HG02610 (cell line): ENCODE results near the gene S100A8.
"Not testable (repeated sequence)": the region's sequence is repeated elsewhere in the genome, so short reads cannot be mapped to it uniquely, and the experiment has no call there.

ENCODE experiments used
- ATAC-seq: cut with Tn5 transposase; IDR thresholded peaks from one replicate; pipeline ENCODE4 v1.9.1; 2021; ENCODE audit warnings: mild to moderate bottlenecking, moderate library complexity; ENCODE audit not compliant: unreplicated experiment

S100A8 gene

DNA sequence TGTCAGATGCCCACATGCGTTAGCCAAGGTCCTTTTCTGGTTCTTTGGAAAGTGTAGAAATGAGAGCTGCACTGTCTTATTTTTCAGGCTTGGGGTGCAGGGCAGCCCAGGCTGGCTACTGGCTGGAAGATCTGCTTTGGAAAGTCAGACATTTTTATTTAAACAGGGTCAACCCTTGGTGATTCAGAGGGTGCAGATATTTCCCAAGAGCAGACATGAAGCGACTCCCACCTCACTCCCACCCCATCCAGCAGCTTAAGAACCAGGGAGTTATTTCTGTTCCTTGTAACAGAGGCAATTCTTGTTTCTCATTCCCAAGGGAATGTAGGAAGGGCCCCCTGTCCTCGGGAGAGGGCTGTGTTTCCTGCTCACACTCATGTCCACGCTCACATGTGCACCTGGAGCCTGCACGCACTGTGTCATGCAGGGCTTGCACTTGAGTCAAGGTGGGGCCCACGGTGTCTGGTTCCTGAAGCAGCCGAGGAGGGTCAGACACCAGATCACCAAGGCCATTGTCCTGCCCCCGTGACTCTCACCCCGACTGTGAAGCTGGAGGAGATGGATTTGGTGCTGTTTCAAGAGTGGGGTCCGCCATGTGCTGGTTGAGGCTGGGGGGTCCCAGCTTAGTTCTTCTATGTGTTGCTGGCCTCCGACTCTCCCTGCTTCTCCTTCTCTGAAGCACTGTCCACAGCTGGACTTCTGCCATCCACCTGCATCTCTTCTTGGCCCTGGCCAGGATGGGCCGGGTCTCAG lies 26.4 kb upstream of the S100A8 start:
- ATAC-seq, result no peak

DNA sequence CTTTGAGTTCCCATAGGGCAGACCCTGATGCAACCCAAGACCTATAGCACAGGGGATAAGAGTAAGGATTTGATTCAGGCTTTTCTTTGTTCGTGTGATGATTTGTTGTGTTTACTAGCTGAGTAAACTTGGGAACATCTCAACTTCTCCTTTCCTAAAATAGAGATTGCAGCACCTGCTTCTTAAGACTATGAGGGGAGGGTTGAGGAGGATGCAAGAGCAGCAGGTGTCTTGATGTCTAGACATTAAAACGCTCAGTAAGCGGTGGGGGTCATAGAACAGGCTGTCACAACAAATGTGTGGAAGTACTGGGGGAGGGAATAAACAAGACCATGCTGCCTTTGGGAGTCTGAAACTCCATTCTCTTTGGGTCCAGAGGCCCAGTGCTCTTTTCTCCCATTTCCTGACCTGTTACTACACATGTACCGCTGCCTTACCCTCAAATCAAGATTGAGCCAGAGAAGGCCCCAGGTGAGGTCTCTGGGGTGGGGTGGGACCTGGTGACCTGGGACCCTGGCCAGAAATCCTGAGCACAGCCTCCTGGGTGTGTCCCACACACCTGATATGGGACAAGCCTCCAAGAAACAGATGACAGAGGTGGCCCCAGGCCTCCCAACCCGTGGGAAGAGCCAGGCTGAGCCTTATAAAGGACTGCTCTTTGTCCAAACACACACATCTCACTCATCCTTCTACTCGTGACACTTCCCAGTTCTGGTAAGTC lies 25.1 kb upstream of the S100A8 start, which contains the start of gene S100A7A:
TSS of gene S100A7A (plus strand) at position 671 of the 721 bp plus-strand sequence. CDS start 1,563 bp downstream, outside the sequence.
- no peak for ATAC-seq

DNA sequence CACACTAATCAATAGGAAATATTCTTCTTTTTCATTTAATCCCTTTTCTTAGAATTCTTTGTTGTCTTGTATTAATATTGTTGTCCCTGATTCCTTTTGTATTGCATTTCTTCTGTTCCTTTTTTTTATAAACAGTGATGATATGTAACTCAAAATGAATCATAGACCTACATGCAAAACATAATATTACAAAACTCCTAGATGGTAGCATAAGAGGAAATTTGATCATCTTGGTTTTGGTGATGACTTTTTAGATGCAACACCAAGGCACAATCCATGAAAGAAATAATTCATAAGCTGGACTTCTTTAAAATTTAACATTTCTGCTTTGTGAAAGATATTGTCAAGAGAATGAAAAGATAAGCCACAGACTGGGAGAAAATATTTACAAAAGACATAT lies 23.1 kb upstream of the S100A8 start:
- not testable (repeated sequence) for ATAC-seq

DNA sequence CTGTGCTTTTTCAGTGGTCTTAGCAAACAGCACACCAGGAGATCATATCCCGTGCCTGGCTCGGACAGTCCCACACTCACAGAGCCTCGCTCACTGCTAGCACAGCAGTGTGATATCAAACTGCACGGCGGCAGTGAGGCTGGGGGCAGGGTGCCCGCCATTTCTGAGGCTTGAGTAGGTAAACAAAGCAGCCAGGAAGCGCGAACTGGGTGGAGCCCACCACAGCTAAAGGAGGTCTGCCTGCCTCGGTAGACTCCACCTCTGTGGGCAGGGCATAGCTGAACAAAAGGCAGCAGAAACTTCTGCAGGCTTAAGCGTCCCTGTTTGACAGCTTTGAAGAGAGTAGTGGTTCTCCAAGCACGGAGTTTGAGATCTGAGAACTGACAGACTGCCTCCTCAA lies 16.4 kb upstream of the S100A8 start:
- ATAC-seq, result not testable (repeated sequence)

DNA sequence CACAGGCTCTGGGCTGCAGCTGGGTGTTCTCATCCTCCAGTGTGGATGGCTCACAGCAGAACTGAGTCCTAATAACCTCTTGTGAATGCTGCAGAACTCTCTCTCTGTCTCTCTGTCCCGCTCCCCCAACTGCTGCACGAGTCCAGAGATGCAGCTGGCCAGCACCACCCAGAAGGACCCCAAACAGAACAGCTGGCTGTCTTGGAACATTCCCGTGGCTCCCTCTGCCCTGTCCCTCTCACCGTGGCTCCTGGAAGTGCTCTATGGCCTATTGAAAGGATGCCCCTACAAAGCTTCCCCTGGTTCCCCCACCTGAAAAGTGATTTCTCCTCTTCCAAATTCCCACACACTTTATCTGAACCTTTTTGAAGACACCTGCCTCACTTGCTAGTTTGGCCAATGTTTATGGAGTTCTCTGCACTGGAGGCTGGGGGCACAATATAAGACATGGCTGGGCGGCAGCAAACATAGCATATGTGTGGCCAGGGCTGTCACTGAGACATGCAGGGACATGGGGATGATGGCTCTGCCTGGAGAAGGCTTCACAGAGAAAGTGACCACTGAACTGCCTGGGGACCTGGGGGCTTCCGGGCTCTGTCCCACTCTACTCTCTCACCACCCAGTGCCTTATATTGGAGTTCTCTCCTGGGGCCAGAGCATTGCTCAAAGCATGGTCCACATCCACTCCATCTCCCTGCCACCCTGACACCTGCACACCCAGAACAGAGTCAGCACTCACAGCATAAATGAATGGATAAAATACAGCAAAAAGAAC lies 15.1 kb upstream of the S100A8 start:
- ATAC-seq, result not testable (repeated sequence)

DNA sequence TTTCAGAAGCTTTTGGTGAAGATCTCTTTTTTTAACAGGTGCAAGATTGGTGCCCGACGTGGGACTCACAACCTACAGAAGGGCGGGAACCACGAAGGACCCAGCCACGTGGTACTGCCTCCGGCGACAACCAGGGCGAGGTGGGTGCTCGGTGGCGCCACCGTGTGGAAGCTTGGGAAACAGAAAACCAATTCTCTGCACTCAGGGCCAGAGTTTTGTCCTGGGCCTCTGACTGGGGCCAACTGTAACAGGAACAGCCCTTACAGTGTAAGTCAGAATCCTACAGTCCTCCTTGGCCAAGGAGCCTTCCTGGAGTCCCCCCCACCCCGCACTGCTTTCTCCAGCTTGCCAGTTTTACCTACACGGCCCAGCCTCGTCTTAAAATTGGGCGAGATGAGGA lies 13.9 kb upstream of the S100A8 start:
- no peak for ATAC-seq

DNA sequence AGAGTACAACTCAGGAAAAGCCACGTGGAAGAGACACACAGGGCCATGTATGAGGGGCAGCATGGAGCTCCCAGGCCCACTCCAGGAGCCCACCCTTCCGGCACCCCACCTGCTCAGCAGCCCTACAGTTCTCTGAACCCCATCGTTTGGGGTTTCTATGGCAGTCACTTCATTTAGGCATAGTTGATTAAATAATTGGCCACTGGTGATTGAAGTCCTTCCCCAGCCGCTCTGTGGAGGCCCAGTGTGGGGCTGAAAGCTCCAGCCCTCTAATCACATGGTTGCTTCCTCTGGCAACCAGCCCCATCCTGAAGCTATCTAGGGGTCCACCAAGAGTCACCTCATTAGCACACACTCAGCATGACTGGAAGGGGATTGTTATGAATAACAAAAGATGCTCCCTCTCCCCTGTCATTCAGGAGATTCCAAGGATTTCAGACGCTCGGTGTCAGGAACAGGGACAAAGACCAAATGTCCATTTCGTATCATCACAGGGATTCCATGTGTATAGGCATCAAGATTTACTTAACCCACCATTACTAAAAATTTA lies 13.3 kb upstream of the S100A8 start:
- no peak for ATAC-seq

DNA sequence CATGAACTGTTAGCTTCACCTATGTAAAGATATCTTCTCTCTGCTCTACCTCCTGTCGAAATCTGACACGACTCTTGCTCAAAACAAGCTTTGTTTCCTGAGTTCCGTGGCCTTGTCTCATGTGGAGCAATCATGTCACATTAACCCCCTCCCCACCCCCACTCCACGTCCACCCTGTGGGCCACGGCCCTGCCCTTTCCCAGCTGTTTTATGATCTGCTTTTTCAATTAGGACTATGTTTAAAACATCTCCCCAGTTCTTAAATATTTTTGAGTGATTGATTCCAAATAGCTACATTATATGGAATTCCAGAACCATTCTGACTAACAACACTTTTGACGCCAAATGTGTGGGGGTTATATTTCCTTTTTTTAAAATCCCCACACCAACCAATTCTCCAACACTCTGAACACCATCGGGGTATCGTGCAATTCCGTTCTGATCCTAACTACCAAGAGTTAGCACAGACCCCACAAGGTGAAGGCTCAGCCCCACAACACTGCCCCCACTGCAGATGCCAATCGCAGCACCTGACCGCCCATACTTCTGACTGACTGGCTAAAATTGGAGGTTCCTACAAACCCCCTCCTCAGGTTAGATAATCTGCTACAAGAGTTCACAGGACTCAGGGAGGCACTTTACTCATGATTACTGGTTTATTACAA lies 12.7 kb upstream of the S100A8 start:
- no peak for ATAC-seq

DNA sequence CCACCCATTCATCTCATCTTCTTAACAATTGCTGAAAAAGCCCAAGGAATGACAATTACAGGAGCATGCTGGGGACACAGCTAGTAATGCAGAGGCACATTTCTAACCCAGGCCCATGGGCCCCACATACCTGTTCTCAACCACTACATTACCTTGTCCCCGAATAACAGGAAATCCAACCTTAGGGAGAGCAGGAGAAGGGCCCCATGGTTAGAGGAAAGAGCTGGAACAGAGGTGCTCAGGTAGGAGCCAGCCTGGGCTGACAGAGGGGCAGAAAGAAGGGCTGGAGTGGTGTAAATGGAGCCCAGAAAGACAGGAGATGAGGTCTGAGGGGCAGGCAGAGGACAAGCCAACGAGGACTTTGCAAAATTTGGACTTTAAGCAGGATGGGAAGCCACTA lies 11.4 kb upstream of the S100A8 start:
- no peak for ATAC-seq

DNA sequence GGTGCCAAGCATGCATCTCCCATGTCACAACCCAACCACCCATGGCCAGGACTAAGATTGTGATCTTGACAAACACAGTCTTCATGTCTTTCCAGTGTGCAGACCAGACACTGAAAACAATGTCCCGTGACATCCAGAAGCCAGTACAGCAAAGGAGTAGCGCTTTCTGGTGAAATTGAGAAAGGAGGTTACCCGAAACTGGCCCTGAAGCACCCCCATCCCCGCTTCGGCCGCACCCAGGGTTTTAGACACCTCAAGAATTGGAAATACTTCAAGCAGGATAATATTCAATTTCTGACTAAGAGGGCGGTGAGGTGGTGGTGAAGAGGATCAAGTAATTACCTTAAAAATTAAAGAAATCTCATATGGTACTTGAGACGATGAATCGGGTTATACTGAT lies 10.6 kb upstream of the S100A8 start:
- ATAC-seq, result no peak

DNA sequence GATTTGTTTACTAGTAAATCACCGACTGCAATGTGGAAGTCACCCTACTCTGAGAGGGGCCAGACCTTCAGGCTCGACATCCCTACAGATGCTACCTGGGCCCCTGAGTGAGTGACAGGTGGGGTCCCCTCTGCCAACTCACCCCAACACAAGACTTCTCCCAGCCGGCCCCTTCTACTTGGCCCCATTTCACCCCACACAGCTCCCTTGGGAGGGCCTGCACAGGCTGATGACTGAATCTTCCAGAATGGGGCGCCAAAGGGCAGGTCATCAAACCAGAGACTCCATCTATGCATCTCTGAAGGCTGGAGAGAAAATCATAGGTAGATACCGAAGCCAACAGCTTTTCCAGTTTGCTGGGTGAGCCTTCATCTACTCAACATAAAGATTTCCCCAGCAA lies 9.4 kb upstream of the S100A8 start:
- no peak for ATAC-seq

DNA sequence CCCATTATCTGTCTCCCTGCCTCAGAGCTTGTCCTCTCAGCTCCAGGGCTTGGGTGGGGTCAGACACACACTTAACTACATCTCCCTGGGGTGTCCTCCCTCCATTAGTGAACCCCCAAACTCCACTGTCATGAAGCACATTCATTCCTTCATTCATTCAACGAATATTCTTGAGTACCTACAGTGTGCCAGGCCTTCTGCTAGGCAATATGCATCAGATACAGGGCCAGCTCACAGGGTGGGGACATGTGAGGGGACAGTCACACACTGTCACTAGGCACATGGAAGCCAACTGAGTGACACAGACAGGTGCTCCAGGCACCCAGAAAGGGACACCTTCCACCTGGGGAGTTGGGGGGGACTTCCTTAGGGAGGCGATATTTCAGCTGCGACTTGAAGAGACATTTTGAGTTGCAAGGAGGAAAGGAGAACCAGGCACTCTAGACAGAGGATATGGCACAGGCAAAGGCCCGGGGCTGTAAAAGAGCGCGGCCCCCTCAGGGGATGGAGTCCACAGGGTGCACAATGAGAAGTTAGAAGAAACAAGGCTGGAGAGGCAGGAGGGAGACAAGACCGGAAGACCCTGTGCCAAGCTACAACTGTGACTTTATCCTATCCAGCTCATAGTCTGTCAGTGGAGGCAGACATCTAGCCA lies 8.7 kb upstream of the S100A8 start:
- ATAC-seq, result no peak

DNA sequence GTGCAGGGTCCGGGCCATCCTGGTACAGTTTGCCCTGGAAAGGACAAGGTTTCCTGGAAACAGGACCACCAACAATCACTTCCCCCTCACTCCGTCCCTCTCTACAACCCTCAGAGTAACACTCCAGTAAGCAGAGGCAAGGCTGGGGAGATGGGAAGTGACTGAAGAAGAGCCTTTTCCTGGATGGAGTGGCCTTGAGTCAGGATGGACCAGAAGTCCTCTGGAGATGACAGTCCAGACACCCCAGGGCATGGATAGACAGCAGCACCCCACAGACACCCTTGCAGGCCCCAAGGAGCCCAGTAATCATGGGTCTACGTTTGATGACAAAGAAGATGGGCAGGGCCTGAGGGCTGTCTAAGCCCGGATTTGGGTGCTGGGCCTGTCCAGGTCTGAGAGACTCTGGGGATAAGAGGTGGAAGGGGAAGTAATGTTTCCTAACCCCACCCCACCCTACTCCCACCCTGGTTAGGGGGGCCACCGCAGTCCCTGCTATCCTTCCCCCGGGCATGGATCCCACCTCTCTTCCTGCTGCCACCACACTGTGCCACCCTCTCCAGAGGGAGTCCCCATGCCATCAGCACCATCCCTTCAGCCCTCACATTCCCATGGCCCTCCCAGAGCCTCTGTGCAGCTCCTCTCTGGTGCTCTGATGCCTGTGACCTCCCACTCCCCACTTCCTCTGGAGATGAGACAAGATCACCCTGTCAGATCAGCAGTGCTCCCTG lies 7.2 kb upstream of the S100A8 start:
- ATAC-seq, result no peak

DNA sequence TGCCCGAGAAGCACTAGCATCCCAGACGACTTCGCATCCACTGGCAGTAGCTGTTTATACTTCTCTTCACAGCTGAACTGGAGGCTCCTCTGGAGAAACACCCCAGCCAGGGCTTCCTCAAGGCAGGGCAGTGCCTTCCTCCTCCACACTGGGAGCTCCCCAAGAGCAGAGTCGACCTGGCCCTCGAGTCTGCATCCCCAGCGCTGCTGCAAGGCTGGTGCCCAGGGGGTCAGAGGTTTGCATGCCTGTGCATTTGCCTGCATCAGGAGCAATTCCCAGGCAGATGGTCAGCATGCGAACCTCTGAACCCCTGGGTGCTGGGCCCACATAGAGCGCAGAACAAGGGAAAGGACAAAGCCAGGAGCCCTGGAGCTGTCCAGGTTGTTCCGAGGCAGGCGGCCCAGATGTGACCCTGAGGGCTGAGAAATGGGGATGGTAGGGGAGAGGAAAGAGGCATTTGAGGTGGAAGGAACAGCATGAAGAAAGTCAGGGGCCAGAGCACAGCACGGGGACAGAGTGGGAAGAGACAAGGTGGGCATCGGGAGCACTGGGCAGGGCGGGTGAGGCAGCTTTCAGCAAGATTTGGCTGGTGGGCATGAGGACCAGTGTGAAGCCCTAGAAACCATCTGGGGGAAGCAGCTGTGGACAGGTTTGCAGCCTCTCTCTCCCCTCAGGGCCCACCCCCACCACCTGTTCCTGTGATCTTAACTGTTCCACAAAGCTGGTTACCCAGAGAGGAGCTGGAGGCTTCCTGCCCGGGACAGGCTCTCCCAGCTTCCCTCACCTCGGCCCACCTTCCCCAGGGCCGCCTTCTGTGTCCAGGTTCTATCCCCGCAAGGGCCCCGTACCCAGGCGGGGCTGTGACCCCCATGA lies 6.4 kb upstream of the S100A8 start:
- no peak for ATAC-seq

DNA sequence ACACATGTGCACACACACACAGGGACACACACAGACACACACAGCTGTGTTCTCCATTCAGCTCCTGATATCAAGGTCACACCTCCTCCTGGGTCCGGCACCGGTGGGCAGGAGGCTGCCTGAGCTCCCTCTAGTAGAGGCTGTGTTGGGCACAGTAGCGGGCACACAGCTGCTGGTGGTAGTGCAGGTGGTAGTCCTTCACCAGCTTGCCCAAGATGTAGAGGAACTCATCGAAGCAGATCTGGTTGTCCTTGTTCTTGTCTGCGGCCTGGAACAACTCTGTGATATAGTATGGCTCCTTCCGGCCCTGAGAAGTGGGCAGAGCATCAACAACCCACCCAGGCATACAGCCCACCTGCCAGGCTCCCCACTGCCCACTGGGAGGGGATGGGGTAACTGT lies 5.6 kb upstream of the S100A8 start:
- ATAC-seq, result no peak

DNA sequence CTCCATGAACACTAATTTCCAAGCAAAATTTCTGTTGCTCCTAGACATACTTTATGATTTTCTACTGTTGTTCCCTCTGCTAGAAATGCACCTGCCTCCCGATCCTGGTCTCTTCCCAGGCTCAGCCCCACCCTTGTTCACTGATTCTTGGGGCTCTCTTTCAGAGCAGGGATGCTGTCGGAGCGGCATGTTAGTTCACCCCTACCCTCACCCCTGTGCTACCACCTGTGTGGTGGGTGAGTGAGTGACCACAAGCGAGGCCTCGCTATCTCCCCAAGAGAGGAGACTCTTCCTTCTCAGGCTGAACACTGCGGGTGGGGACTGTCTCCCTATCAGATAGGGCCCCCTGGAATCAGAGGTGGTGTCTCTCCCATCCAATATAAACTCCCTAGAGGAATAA lies 4.9 kb upstream of the S100A8 start:
- ATAC-seq, result no peak

DNA sequence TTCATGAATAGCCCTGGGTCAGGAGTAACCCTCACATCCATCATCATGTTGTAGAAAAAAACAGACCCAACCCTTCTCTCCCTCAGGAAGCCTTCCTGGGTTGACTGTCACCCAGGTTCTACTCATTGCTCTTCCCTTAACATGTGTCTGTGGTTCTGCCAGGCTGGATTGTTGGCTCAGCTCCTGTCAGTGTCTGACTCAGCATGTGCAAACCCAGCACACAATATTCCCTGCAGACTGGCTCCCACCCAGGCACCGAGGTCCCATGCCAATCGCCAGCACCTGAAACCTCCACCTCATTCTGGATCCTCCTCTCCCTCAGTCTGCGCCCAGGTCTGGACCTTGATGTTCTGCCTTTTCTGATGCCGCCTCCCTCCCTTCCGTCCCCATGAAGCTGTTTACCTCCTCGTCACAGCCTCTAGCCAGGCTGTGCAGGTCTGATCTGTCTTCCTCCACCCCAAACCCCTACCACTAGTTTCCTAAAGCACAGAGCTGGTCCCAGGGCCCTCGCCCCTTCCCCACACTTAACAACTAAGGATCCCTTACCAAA lies 4.3 kb upstream of the S100A8 start:
- no peak for ATAC-seq

DNA sequence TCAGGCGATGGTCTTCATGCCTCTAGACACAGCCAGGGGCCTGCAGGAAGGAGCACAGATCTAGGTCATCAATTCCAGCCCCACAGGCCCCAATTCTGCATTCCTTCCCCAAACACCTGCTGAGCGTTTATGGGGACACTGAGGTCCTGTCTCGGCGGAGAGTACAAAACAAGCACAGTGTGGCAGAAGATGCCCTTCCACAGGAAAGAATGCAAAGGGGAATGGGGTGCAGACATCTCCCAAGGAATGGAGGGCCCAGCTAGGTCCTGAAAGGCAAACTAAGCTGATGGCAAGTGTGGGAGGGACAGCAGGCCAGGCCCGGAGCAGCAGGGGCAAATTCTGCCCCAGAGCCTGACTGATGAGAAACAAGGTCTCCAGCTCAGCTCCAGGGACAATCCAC lies 3.5 kb upstream of the S100A8 start:
- no peak for ATAC-seq
